Progenitor cell of endocrine pancreas (in vitro differentiated cells): ENCODE data around the gene RNF182. TPM values are rescaled to one million over a fixed set of nuclear protein-coding genes. Genes with fewer than 3 reads are reported as not detected.
"Not testable (repeated sequence)": the region's sequence is repeated elsewhere in the genome, so short reads cannot be mapped to it uniquely, and the experiment has no call there.

ENCODE experiments used
- DNase-seq: peaks from one replicate; pipeline ENCODE4 v3.0.0; 2021; ENCODE audit warnings: low spot score; ENCODE audit not compliant: unreplicated experiment
- H3K27ac Mint-ChIP-seq: 2 replicates; pipeline ENCODE4 v1.8.0; 2021; ENCODE audit warnings: mild to moderate bottlenecking, moderate library complexity, mixed read lengths
- H3K27me3 Mint-ChIP-seq: 2 replicates; pipeline ENCODE4 v1.8.0; 2021; ENCODE audit warnings: mixed read lengths
- H3K36me3 Mint-ChIP-seq: 2 replicates; pipeline ENCODE4 v1.8.0; 2022; ENCODE audit warnings: mixed read lengths; ENCODE audit not compliant: insufficient read depth
- H3K4me1 Mint-ChIP-seq: 2 replicates; pipeline ENCODE4 v1.8.0; 2021; ENCODE audit warnings: low read depth, mixed read lengths
- H3K4me3 Mint-ChIP-seq: 2 replicates; pipeline ENCODE4 v1.8.0; 2021; ENCODE audit warnings: low read depth, mild to moderate bottlenecking, moderate library complexity, mixed read lengths
- H3K9me3 Mint-ChIP-seq: 2 replicates; pipeline ENCODE4 v1.8.0; 2021; ENCODE audit warnings: low read depth, mixed read lengths
- long read RNA-seq: library from polyadenylated mRNA; unstranded; transcript quantifications from one replicate; pipeline ENCODE4 v2.0.0, GENCODE V29; 2020
- total RNA-seq: library from RNA; stranded (reverse); gene quantifications from 2 replicates; pipeline ENCODE4 v1.2.1, GENCODE V29; 2021
- TF ChIP-seq, protein P1 (sequence below): fragments of 200-600 bp; sonication (generic); IDR thresholded peaks from one replicate; pipeline ENCODE4 v1.5.0; 2021; ENCODE audit warnings: antibody characterized with exemption, mild to moderate bottlenecking; ENCODE audit not compliant: unreplicated experiment

RNF182 gene
- 1.9 and 2.5 TPM in 2 replicates for total RNA-seq
- long read RNA-seq, transcript RNF182-204 (3 exons, 3,706 nt) = major isoform, 8 of 11 reads
- long read RNA-seq, partial matches to known transcripts = 0 of 11 reads
- long read RNA-seq, other reads (novel, unspliced or antisense) = 1 of 11 reads

DNA sequence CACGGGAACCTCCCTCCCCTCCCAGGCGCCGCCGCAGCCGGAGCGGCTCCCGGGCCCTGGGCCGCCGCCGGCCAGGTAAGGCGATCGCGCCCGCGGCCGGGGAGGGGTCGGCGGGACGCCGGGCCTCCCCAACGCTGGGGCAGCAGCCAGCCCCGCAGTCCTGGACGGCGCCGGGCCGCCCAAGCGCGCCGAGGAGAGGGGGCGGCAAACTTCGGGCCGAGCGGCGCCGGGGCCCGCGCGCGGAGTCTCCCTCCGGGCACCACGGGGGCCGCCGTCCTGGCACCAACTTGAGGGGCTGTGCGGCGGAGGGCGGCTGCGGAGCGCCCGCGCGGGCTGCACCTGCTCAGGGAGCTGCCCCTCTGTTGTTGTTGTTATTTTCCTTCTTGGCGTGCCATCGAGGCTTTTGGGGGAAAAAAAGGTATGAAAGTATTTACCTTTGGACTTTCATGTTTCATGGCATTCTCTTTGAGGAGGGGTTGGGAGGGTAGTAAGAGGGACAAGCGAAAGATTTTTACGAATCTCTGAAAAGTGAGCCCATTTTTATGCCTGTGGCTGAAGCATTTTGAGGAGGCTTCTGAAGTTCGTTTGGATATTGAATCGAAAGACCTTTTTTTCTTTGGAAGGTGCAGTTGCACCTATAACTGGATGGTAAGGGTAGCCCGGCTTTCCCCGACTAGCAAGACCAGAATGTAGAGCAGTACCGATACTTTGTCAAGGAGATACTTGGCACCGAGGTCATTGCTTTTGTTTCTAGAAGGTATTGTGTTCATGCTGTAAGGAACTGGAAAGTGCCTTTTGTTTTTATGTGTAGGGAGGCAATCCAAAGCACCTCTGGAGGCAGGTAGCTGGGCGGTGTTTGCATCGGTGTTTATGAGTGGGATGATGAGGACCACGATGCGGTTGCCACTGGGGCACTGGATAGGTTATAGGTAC lies at the start of gene RNF182:
Gene RNF182 (plus strand): TSS at position 4 of the 933 bp plus-strand sequence. CDS start 52,168 bp downstream, outside the sequence.
- H3K27me3 Mint-ChIP-seq = peaks cover 44% of the 10 kb centered on the region

GRCh38 chr6:13877051-13877450 lies 47.7 kb upstream of the RNF182 start:
- H3K27me3 Mint-ChIP-seq = no peaks in the 10 kb centered on the region
- peaks cover 23% of the 10 kb centered on the region for H3K4me1 Mint-ChIP-seq
- peaks cover 7% of the 10 kb centered on the region for H3K9me3 Mint-ChIP-seq
- DNase-seq = no peak
- H3K4me3 Mint-ChIP-seq = no peak overlapping the region
- H3K36me3 Mint-ChIP-seq = no peaks in the 10 kb centered on the region
- TF ChIP-seq, protein P1, sequence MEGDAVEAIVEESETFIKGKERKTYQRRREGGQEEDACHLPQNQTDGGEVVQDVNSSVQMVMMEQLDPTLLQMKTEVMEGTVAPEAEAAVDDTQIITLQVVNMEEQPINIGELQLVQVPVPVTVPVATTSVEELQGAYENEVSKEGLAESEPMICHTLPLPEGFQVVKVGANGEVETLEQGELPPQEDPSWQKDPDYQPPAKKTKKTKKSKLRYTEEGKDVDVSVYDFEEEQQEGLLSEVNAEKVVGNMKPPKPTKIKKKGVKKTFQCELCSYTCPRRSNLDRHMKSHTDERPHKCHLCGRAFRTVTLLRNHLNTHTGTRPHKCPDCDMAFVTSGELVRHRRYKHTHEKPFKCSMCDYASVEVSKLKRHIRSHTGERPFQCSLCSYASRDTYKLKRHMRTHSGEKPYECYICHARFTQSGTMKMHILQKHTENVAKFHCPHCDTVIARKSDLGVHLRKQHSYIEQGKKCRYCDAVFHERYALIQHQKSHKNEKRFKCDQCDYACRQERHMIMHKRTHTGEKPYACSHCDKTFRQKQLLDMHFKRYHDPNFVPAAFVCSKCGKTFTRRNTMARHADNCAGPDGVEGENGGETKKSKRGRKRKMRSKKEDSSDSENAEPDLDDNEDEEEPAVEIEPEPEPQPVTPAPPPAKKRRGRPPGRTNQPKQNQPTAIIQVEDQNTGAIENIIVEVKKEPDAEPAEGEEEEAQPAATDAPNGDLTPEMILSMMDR = no peak
- no peak overlapping the region for H3K27ac Mint-ChIP-seq

More for the DNA sequence above, at the start of gene RNF182:
- peaks cover 7% of the 10 kb centered on the region for H3K4me1 Mint-ChIP-seq
- peak within 1 kb of the TSS; percentile 82 for H3K27ac Mint-ChIP-seq
- no peak for DNase-seq
- no peaks in the 10 kb centered on the region for H3K36me3 Mint-ChIP-seq
- TF ChIP-seq, protein P1 = no peak
- H3K4me3 Mint-ChIP-seq = peak within 1 kb of the TSS; percentile 81
- H3K9me3 Mint-ChIP-seq = no peaks in the 10 kb centered on the region

- DNase-seq, H3K27me3 Mint-ChIP-seq, H3K9me3 Mint-ChIP-seq, H3K36me3 Mint-ChIP-seq, H3K27ac Mint-ChIP-seq, H3K4me3 Mint-ChIP-seq: not testable (repeated sequence)
- H3K4me1 Mint-ChIP-seq = peaks cover 13% of the 10 kb centered on the region
Observed at GRCh38 chr6:13880061-13880663, 44.6 kb upstream of the RNF182 start.

DNA sequence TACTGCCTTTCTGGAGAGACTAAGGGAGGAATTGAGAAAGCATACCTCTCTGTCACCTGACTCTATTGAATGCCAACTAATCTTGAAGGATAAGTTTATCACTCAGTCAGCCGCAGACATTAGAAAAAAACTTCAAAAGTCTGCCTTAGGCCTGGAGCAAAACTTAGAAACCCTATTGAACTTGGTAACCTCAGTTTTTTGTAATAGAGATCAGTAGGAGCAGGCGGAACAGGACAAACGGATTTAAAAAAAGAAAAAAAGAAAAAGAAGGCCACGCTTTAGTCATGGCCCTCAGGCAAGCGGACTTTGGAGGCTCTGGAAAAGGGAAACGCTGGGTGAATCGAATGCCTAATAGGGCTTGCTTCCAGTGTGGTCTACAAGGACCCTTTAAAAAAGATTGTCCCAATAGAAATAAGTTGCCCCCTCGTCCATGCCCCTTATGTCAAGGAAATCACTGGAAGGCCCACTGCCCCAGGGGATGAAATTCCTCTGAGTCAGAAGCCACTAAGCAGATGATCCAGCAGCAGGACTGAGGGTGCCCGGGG lies 43.1 kb upstream of the RNF182 start:
- Mint-ChIP-seq H3K27ac (no peak overlapping the region), H3K9me3 (peaks cover 7% of the 10 kb centered on the region), H3K36me3 (no peaks in the 10 kb centered on the region), H3K27me3 (no peaks in the 10 kb centered on the region), H3K4me3 (no peak overlapping the region), H3K4me1 (peaks cover 13% of the 10 kb centered on the region)
- DNase-seq = no peak
- TF ChIP-seq, protein P1 = no peak

GRCh38 chr6:13883966-13884365 lies 40.8 kb upstream of the RNF182 start:
- peaks cover 13% of the 10 kb centered on the region for H3K4me1 Mint-ChIP-seq
- H3K36me3 Mint-ChIP-seq = no peaks in the 10 kb centered on the region
- TF ChIP-seq, protein P1 = no peak
- no peaks in the 10 kb centered on the region for H3K9me3 Mint-ChIP-seq
- peaks cover 3% of the 10 kb centered on the region for H3K27me3 Mint-ChIP-seq
- no peak for DNase-seq
- no peak overlapping the region for H3K27ac Mint-ChIP-seq
- H3K4me3 Mint-ChIP-seq = no peak overlapping the region
